Activated CD4-positive, alpha-beta memory T cell treated with anti-CD3 and anti-CD28 coated beads, Interleukin-2, amount 10 ng/mL, durations not matched to agents 7 days and 5 days (primary cell): Measurements from ENCODE around the gene TBC1D5. TPM values are rescaled to one million over a fixed set of nuclear protein-coding genes. Genes with fewer than 3 reads are reported as not detected.

Experiments
- CTCF ChIA-PET: fragments of 350-600 bp; sonication (Branson Sonifier 250); formaldehyde crosslinking; loops from one replicate; lab custom pipeline; 2021; ENCODE audit warnings: antibody characterized with exemption, inconsistent platforms; lab: Charles Lee
- POLR2A ChIA-PET: fragments of 350-600 bp; sonication (Branson Sonifier 250); formaldehyde crosslinking; loops from one replicate; lab custom pipeline; 2021; ENCODE audit warnings: antibody characterized with exemption; lab: Charles Lee
- DNase-seq: peaks from one replicate; pipeline ENCODE4 v3.0.0-alpha.2; 2020
- H3K27ac Mint-ChIP-seq: one replicate; pipeline ENCODE4 v1.8.0; 2021; ENCODE audit warnings: mild to moderate bottlenecking, mixed read lengths
- H3K27me3 Mint-ChIP-seq: one replicate; pipeline ENCODE4 v1.8.0; 2021; ENCODE audit warnings: mixed read lengths
- H3K36me3 Mint-ChIP-seq: one replicate; pipeline ENCODE4 v1.8.0; 2021; ENCODE audit warnings: low read depth, mixed read lengths
- H3K4me1 Mint-ChIP-seq: one replicate; pipeline ENCODE4 v1.8.0; 2021; ENCODE audit warnings: mixed read lengths
- H3K4me3 Mint-ChIP-seq: one replicate; pipeline ENCODE4 v1.8.0; 2021; ENCODE audit warnings: mild to moderate bottlenecking, mixed read lengths
- H3K9me3 Mint-ChIP-seq: one replicate; pipeline ENCODE4 v1.8.0; 2021; ENCODE audit warnings: mixed read lengths
- total RNA-seq, 2 experiments: library from RNA; stranded (reverse); gene quantifications; one replicate each; pipeline ENCODE4 v1.2.3, GENCODE V29; 2021

TBC1D5 gene
- total RNA-seq, 2 experiments from 2014 or later: 49.9 to 50.8 TPM

GRCh38 chr3:17157713-17158112 is 584.7 kb downstream of the TBC1D5 start:
- Mint-ChIP-seq H3K4me3 (no peak overlapping the region), H3K36me3 (peaks cover 37% of the 10 kb centered on the region), H3K4me1 (peaks cover 18% of the 10 kb centered on the region), H3K27ac (no peak overlapping the region), H3K27me3 (no peaks in the 10 kb centered on the region), H3K9me3 (peaks cover 13% of the 10 kb centered on the region)
- CTCF ChIA-PET: interaction anchor here (1.5 kb wide), 1 partner anchor 9 kb away, joined by 3 read pairs; no protein-coding TSS in a partner anchor
- DNase-seq: no peak
- POLR2A ChIA-PET: no interaction called here

GRCh38 chr3:17156864-17157263 is 585.6 kb downstream of the TBC1D5 start:
- no peak for DNase-seq
- ChIA-PET POLR2A (no interaction called here), CTCF (interaction anchor here (1.5 kb wide), 1 partner anchor 10 kb away, joined by 3 read pairs; no protein-coding TSS in a partner anchor)
- Mint-ChIP-seq H3K36me3 (peaks cover 42% of the 10 kb centered on the region), H3K4me3 (no peak overlapping the region), H3K27ac (no peak overlapping the region), H3K27me3 (no peaks in the 10 kb centered on the region), H3K4me1 (peaks cover 27% of the 10 kb centered on the region), H3K9me3 (peaks cover 17% of the 10 kb centered on the region)

GRCh38 chr3:17155951-17156350 is 586.5 kb downstream of the TBC1D5 start:
- CTCF ChIA-PET: interaction anchor here (1.2 kb wide), 1 partner anchor 62 kb away, joined by 3 read pairs; no protein-coding TSS in a partner anchor
- no peak overlapping the region for H3K27ac Mint-ChIP-seq
- H3K4me3 Mint-ChIP-seq: no peak overlapping the region
- POLR2A ChIA-PET: no interaction called here
- peaks cover 36% of the 10 kb centered on the region for H3K4me1 Mint-ChIP-seq
- peaks cover 48% of the 10 kb centered on the region for H3K36me3 Mint-ChIP-seq
- H3K27me3 Mint-ChIP-seq: no peaks in the 10 kb centered on the region
- DNase-seq: no peak
- H3K9me3 Mint-ChIP-seq: peaks cover 20% of the 10 kb centered on the region

- ChIA-PET POLR2A (no interaction called here), CTCF (no interaction called here)
- H3K9me3 Mint-ChIP-seq: peaks cover 26% of the 10 kb centered on the region
- no peak for DNase-seq
- no peaks in the 10 kb centered on the region for H3K27me3 Mint-ChIP-seq
- peaks cover 49% of the 10 kb centered on the region for H3K36me3 Mint-ChIP-seq
- no peak overlapping the region for H3K27ac Mint-ChIP-seq
- peaks cover 45% of the 10 kb centered on the region for H3K4me1 Mint-ChIP-seq
- no peak overlapping the region for H3K4me3 Mint-ChIP-seq
Observed at GRCh38 chr3:17154941-17155340, 587.5 kb downstream of the TBC1D5 start.

- Mint-ChIP-seq H3K27ac (peak overlapping the region; percentile 40), H3K9me3 (peaks cover 26% of the 10 kb centered on the region), H3K36me3 (peaks cover 49% of the 10 kb centered on the region), H3K4me1 (peaks cover 48% of the 10 kb centered on the region), H3K27me3 (no peaks in the 10 kb centered on the region), H3K4me3 (no peak overlapping the region)
- ChIA-PET CTCF (no interaction called here), POLR2A (no interaction called here)
- no peak for DNase-seq
Observed at GRCh38 chr3:17154221-17154620, 588.2 kb downstream of the TBC1D5 start.

DNA sequence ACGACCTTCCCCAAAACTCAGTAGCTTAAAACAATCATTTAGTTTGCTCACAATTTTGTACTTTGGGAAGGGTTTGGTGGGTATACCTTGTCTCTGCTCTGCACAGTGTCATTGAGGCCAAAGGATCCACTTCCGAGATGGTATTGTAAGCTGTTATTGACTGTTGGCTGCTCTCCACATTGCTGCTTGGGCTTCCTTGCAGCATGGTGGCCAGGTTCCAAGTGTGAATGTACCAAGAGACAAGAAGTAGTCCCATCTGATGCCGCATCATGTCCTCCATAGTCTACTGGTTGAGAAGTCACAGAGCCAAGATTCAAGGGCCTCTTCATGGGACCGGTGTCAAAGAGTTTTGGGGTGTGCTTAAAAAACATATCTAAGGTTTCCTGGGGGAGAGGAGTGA is 589.2 kb downstream of the TBC1D5 start:
- peak overlapping the region; percentile 85 for H3K27ac Mint-ChIP-seq

GRCh38 chr3:17151598-17152373 is 590.6 kb downstream of the TBC1D5 start:
- CTCF ChIA-PET: interaction anchor here (0.7 to 2.6 kb wide), 15 partner anchors 8 to 640 kb away, joined by 3 to 15 read pairs (median 4); partner anchors contain the start of gene PLCL2
- Mint-ChIP-seq H3K4me3 (peak overlapping the region; percentile 58), H3K27me3 (no peaks in the 10 kb centered on the region), H3K4me1 (peaks cover 51% of the 10 kb centered on the region), H3K9me3 (peaks cover 26% of the 10 kb centered on the region), H3K36me3 (peaks cover 52% of the 10 kb centered on the region), H3K27ac (peak overlapping the region; percentile 85)
- POLR2A ChIA-PET: interaction anchor here (0.6 to 3.1 kb wide), 22 partner anchors 11 to 865 kb away, joined by 3 to 43 read pairs (median 4); partner anchors contain the start of genes PLCL2 and TBC1D5
- peak; percentile 95 for DNase-seq

More for the DNA sequence above, 589.2 kb downstream of the TBC1D5 start:
- Mint-ChIP-seq H3K9me3 (peaks cover 26% of the 10 kb centered on the region), H3K4me1 (peaks cover 46% of the 10 kb centered on the region), H3K27me3 (no peaks in the 10 kb centered on the region), H3K4me3 (no peak overlapping the region), H3K36me3 (peaks cover 54% of the 10 kb centered on the region)
- ChIA-PET CTCF (interaction anchor here (1.4 kb wide), 1 partner anchor 324 kb away, joined by 3 read pairs; no protein-coding TSS in a partner anchor), POLR2A (interaction anchor here (2.6 to 3.1 kb wide), 2 partner anchors 267 to 311 kb away, joined by 37 to 43 read pairs; partner anchors contain the start of gene PLCL2)
- no peak for DNase-seq

GRCh38 chr3:17149076-17149475 is 593.4 kb downstream of the TBC1D5 start:
- peaks cover 65% of the 10 kb centered on the region for H3K4me1 Mint-ChIP-seq
- no peak overlapping the region for H3K27ac Mint-ChIP-seq
- peaks cover 26% of the 10 kb centered on the region for H3K9me3 Mint-ChIP-seq
- DNase-seq: no peak
- ChIA-PET CTCF (no interaction called here), POLR2A (no interaction called here)
- no peaks in the 10 kb centered on the region for H3K27me3 Mint-ChIP-seq
- H3K36me3 Mint-ChIP-seq: peaks cover 41% of the 10 kb centered on the region
- no peak overlapping the region for H3K4me3 Mint-ChIP-seq

DNA sequence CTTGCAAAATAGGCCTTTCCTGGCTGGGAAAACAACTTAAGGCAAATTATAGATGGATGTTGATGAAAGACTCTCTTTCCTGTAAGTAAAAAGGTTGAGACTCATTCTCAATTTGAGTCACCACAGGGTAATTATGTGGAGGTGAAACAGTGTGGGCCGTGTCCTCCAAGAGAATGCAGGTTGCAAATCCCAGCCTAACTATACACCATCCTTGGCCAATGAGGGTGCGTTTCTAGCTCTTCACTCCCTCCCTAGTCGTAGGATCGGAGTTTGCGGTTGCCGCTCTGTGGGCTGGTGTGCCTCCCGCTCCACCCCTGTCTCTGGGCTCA is 597.8 kb downstream of the TBC1D5 start:
- Mint-ChIP-seq H3K4me1 (peaks cover 30% of the 10 kb centered on the region), H3K36me3 (peaks cover 13% of the 10 kb centered on the region), H3K9me3 (peaks cover 6% of the 10 kb centered on the region), H3K27ac (no peak overlapping the region), H3K27me3 (peaks cover 3% of the 10 kb centered on the region), H3K4me3 (no peak overlapping the region)
- CTCF ChIA-PET: no interaction called here
- no peak for DNase-seq
- POLR2A ChIA-PET: no interaction called here

DNA sequence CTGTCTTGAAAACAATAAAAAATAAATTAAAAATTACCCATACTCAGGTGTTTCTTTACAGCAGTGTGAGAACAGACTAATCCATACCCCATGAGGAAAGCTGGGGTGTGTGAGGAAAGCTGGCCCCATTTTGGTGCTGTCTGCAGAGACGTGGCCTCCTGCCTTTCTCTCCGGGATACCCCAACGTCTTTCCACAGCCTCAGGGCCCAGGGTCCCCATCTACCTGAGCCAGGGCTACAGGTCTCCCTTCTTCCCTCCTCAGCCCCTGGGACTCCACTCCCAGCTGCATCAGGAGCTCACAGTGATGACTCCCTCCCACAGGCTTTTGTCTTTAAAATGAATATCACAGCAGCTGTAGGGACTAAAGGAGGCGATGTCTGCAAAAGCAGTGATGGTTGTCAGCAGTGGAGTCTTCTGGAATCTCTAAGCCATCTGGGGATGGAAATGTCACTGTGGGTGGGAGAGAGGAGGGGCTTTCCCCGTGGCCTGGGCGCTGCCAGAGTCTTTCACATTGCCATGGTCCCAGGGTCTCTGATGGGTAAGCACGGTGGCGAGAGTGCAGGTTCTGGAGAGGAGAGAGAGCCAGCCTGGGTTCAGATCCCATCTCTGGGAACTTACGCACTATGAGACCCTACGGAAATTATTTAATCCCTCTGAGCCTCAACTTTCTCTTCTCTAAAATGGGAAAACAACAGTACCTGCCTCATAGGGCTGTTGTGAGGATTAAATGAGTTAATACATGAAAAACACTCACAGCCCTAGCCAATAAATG is 598.4 kb downstream of the TBC1D5 start:
- DNase-seq: no peak
- Mint-ChIP-seq H3K27ac (no peak overlapping the region), H3K9me3 (peaks cover 6% of the 10 kb centered on the region), H3K36me3 (peaks cover 12% of the 10 kb centered on the region), H3K4me1 (peaks cover 27% of the 10 kb centered on the region), H3K27me3 (peaks cover 3% of the 10 kb centered on the region), H3K4me3 (no peak overlapping the region)
- ChIA-PET POLR2A (no interaction called here), CTCF (no interaction called here)

DNA sequence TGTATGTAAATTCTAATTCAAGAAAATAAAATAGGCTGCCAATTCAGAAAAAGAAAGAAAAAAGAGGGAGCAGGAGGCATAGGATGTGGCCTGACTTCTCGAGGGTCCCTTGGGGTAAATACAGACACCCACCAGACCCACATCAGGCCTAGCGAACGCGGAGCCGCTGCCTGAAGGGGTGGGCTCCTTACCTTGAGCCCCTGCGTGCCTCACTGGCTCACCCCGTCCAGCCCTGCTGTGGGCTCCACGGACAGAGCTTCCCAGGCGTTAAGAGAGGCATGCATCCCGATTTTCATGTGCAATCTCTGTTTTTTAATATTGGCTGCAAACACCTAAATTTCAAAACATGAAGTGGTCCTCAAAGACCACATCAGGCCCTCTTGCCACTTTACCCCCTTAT is 599.9 kb downstream of the TBC1D5 start:
- peaks cover 6% of the 10 kb centered on the region for H3K9me3 Mint-ChIP-seq
- H3K27ac Mint-ChIP-seq: no peak overlapping the region

DNA sequence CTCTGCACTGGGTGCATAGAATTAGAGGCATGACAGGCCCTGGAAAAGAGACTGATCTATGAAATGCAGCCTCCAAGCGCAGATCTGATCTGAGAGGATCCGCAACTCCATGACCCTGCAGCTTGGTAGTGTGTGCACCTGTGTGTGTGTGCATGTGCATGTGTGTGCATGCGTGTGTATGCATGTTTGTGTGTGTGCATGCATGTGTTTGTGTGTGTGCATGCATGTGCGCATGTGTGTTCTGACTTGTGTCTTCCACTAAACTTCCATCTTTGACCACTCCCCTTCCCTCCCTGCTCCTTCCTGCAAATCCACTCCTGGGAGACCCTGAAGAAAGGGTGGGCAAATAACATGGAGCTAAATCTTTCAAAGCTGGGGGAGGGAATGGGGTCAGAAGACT is 600.7 kb downstream of the TBC1D5 start:
- POLR2A ChIA-PET: no interaction called here
- H3K27ac Mint-ChIP-seq: no peak overlapping the region
- H3K4me3 Mint-ChIP-seq: no peak overlapping the region
- H3K4me1 Mint-ChIP-seq: peaks cover 19% of the 10 kb centered on the region
- DNase-seq: no peak
- peaks cover 3% of the 10 kb centered on the region for H3K27me3 Mint-ChIP-seq
- peaks cover 6% of the 10 kb centered on the region for H3K9me3 Mint-ChIP-seq
- peaks cover 8% of the 10 kb centered on the region for H3K36me3 Mint-ChIP-seq
- CTCF ChIA-PET: no interaction called here

More for the DNA sequence above, 599.9 kb downstream of the TBC1D5 start:
- peaks cover 3% of the 10 kb centered on the region for H3K27me3 Mint-ChIP-seq
- peaks cover 19% of the 10 kb centered on the region for H3K4me1 Mint-ChIP-seq
- DNase-seq: no peak
- no peak overlapping the region for H3K4me3 Mint-ChIP-seq
- ChIA-PET CTCF (no interaction called here), POLR2A (no interaction called here)
- peaks cover 8% of the 10 kb centered on the region for H3K36me3 Mint-ChIP-seq
